ENCODE measurements around the gene RYR3. TPM values are rescaled to one million over a fixed set of nuclear protein-coding genes. Genes with fewer than 3 reads are reported as not detected.

Gene RYR3
- total RNA-seq, 6 experiments from 2014 or later: not detected

DNA sequence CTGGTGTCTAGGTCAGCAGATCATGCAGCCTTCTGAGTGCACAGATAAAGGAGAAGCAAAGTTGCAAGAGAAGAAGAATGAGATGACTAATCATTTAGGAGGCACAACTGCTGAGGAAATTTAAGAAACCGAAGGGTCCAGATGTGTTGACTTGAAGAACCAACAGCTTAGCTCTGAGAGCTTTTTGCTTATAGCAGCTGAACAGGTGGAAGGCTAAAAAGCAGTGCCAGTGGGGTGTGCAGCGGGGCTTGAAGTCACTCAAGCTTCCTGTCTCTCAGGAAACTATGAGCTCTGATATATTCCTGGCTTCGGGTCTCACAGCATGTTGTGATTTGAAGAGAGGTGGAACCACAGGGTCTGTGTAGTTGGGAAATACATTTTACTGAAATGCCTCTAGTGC, 305.7 kb downstream of the RYR3 start:
- DNase-seq: no peak
- Mint-ChIP-seq H3K27me3 (ENCODE audit: insufficient read depth) (peaks cover 5% of the 10 kb centered on the region), H3K4me3 (no peak overlapping the region)

DNA sequence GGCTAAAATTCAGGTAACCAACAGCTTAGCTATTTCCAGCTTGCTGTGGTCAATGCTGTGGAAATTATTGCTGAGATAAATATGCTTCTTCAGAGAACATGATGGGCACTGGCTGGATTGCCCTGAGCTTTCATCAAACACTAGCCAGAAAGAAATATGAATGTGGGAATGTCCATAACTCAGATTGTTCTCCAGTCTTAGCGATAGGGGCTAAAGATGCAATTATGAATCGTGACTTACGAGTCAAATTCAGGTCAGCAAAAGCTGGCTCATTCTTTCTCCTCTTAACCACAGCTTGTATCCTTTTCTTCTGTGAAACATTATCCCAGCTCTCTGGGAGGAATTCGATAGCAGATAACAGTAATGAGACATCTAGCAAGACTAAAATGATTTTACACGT, 307.6 kb downstream of the RYR3 start:
- Mint-ChIP-seq H3K27me3 (ENCODE audit: insufficient read depth) (peaks cover 2% of the 10 kb centered on the region), H3K9me3 (no peaks in the 10 kb centered on the region), H3K36me3 (ENCODE audit: low read depth) (no peaks in the 10 kb centered on the region), H3K4me3 (no peak overlapping the region), H3K27ac (no peak overlapping the region), H3K4me1 (ENCODE audit: low read depth) (no peaks in the 10 kb centered on the region)
- TF ChIP-seq, protein P1, sequence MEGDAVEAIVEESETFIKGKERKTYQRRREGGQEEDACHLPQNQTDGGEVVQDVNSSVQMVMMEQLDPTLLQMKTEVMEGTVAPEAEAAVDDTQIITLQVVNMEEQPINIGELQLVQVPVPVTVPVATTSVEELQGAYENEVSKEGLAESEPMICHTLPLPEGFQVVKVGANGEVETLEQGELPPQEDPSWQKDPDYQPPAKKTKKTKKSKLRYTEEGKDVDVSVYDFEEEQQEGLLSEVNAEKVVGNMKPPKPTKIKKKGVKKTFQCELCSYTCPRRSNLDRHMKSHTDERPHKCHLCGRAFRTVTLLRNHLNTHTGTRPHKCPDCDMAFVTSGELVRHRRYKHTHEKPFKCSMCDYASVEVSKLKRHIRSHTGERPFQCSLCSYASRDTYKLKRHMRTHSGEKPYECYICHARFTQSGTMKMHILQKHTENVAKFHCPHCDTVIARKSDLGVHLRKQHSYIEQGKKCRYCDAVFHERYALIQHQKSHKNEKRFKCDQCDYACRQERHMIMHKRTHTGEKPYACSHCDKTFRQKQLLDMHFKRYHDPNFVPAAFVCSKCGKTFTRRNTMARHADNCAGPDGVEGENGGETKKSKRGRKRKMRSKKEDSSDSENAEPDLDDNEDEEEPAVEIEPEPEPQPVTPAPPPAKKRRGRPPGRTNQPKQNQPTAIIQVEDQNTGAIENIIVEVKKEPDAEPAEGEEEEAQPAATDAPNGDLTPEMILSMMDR (IDR thresholded peaks at IDR 0.05): no peak
- DNase-seq: no peak

More for the DNA sequence above, 305.7 kb downstream of the RYR3 start:
- TF ChIP-seq, protein P1 (IDR thresholded peaks at IDR 0.05): no peak
- H3K36me3 Mint-ChIP-seq (ENCODE audit: low read depth): no peaks in the 10 kb centered on the region
- no peaks in the 10 kb centered on the region for H3K9me3 Mint-ChIP-seq
- no peak overlapping the region for H3K27ac Mint-ChIP-seq
- H3K4me1 Mint-ChIP-seq (ENCODE audit: low read depth): peaks cover 5% of the 10 kb centered on the region; the same call in 1 of the 2 replicates

GRCh38 chr15:33621141-33621540, 310.4 kb downstream of the RYR3 start:
- DNase-seq: no peak
- H3K36me3 Mint-ChIP-seq (ENCODE audit: low read depth): no peaks in the 10 kb centered on the region
- no peaks in the 10 kb centered on the region for H3K9me3 Mint-ChIP-seq
- no peaks in the 10 kb centered on the region for H3K4me1 Mint-ChIP-seq (ENCODE audit: low read depth)
- TF ChIP-seq, protein P1 (IDR thresholded peaks at IDR 0.05): no peak
- H3K27ac Mint-ChIP-seq: no peak overlapping the region
- no peak overlapping the region for H3K4me3 Mint-ChIP-seq
- peaks cover 3% of the 10 kb centered on the region; the same call in 1 of the 2 replicates for H3K27me3 Mint-ChIP-seq (ENCODE audit: insufficient read depth)

DNA sequence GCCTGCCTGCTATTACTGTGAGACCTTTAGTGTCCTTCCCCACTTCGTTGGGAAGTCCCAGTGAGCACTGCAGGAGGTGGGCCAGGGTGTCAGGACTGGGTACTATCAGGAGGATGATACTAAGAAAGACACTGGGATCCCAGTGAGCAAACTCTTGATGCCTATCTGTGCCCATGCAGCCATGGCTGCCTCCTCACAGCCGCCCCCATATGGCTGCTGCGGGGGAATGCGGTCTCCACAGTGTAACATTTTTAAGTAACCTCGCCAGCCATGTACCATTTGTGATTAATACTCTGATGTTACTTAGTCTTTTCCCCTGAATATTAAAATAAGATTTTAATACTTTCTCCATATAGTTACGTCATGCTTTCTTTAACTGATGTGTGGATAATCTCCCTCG, 312.2 kb downstream of the RYR3 start:
- DNase-seq: no peak
- no peak overlapping the region for H3K4me3 Mint-ChIP-seq
- no peaks in the 10 kb centered on the region for H3K36me3 Mint-ChIP-seq (ENCODE audit: low read depth)
- H3K4me1 Mint-ChIP-seq (ENCODE audit: low read depth): no peaks in the 10 kb centered on the region
- H3K27ac Mint-ChIP-seq: no peak overlapping the region
- H3K27me3 Mint-ChIP-seq (ENCODE audit: insufficient read depth): peaks cover 3% of the 10 kb centered on the region
- H3K9me3 Mint-ChIP-seq: no peaks in the 10 kb centered on the region
- TF ChIP-seq, protein P1 (IDR thresholded peaks at IDR 0.05): peak; percentile 15; the same call in 1 of the 2 replicates

DNA sequence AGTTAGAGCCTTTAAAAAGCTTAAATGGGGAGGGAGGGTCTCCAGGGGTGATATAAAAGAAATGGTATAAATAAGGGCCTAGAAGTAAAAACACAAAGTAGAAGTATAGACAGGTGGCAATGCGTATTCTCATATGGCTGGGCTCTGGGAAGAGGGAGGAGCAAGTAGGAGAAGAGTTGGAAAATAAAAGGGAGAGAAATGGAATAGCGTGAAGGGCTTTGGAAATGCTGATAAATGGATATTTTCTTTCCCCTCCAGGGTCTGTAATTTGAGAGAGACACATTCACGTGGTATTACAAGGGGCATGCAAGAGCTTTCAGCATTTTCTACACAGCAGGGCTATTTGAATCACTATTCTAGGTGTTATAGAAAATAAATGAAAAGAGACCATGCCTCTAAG, 313.7 kb downstream of the RYR3 start:
- H3K36me3 Mint-ChIP-seq (ENCODE audit: low read depth): no peaks in the 10 kb centered on the region
- no peaks in the 10 kb centered on the region for H3K9me3 Mint-ChIP-seq
- H3K27me3 Mint-ChIP-seq (ENCODE audit: insufficient read depth): peaks cover 3% of the 10 kb centered on the region
- TF ChIP-seq, protein P1 (IDR thresholded peaks at IDR 0.05): no peak
- H3K4me1 Mint-ChIP-seq (ENCODE audit: low read depth): no peaks in the 10 kb centered on the region
- no peak overlapping the region for H3K27ac Mint-ChIP-seq
- DNase-seq: no peak
- H3K4me3 Mint-ChIP-seq: no peak overlapping the region

- Mint-ChIP-seq H3K4me3 (no peak overlapping the region), H3K4me1 (ENCODE audit: low read depth) (no peaks in the 10 kb centered on the region), H3K9me3 (no peaks in the 10 kb centered on the region), H3K27ac (no peak overlapping the region), H3K36me3 (ENCODE audit: low read depth) (no peaks in the 10 kb centered on the region), H3K27me3 (ENCODE audit: insufficient read depth) (peaks cover 3% of the 10 kb centered on the region)
- TF ChIP-seq, protein P1 (IDR thresholded peaks at IDR 0.05): no peak
- no peak for DNase-seq
Measured at GRCh38 chr15:33629647-33630046, 318.9 kb downstream of the RYR3 start.
